ENCODE data around the gene DYRK4. TPM values are rescaled to one million over a fixed set of nuclear protein-coding genes. Genes with fewer than 3 reads are reported as not detected.
A peak's percentile ranks its signal among the peaks of the same experiment; 100 is the strongest.

The DYRK4 gene
- total RNA-seq, 1 experiment from 2014 or later = 27.1 TPM

- TF ChIP-seq CBX3 (IDR thresholded peaks at IDR 0.05; ENCODE audit: low read depth) = no peak
- TF ChIP-seq CTCF (IDR thresholded peaks at IDR 0.05 in 2 of 3, conservative IDR thresholded peaks at IDR 0.05 in 1 of 3; ENCODE audit: borderline replicate concordance in 1 of 3, insufficient read depth in 1 of 3, low read depth in 2 of 3, low read length in 2 of 3) = no peak
- TF ChIP-seq SIN3A (IDR thresholded peaks at IDR 0.05; ENCODE audit: low read depth) = no peak
- no peak for TF ChIP-seq ZBTB33 (IDR thresholded peaks at IDR 0.05; ENCODE audit: extremely low read depth, insufficient replicate concordance, low read length)
- TF ChIP-seq EZH2 (IDR thresholded peaks at IDR 0.05) = no peak
Measured at GRCh38 chr12:4648104-4648500, 86.1 kb downstream of the DYRK4 start (continued).

GRCh38 chr12:4648501-4649357 lies 86.7 kb downstream of the DYRK4 start, which contains the start of the genes AKAP3 and NDUFA9:
TSS of gene AKAP3 (minus strand) at chr12:4649051. CDS start at chr12:4638196, 10,855 bp downstream.
TSS of gene NDUFA9 (plus strand) at chr12:4649114. CDS start at chr12:4649127, 13 bp downstream.
- peaks cover 47% of the 10 kb centered on the region for H3K79me2 ChIP-seq (ENCODE audit: insufficient read depth, low read length)
- peak within 1 kb of the TSS; percentile 82 for H2AFZ ChIP-seq (ENCODE audit: low read depth, low read length, poor library complexity, severe bottlenecking)
- H3K4me3 ChIP-seq (replicated peaks in 1 of 2; ENCODE audit: low read depth in 1 of 2, low read length in 2 of 2) = peak within 1 kb of the TSS; percentile 94 to 97
- H4K20me1 ChIP-seq (ENCODE audit: insufficient read depth) = no peaks in the 10 kb centered on the region; the same call in 1 of the 2 replicates
- ATAC-seq = peak; percentile 95
- no peaks in the 10 kb centered on the region for H3K9me2 ChIP-seq (ENCODE audit: insufficient read depth)
- intact Hi-C loops (cut with micrococcal nuclease) = loop anchor here (2.0 kb wide), 1 partner anchor 44 kb away; no protein-coding TSS in a partner anchor
- ChIA-PET RAD21 (ENCODE audit: low non-redundant PET in 1 of 2, low total read pairs in 2 of 2, uncharacterized antibody in 2 of 2, unreplicated experiment in 2 of 2) (no interaction called here), CTCF (interaction anchor here (0.9 to 1.4 kb wide), 2 partner anchors 109 to 209 kb away, joined by 3 to 5 read pairs; no protein-coding TSS in a partner anchor), POLR2A (interaction anchor here (0.7 kb wide), 1 partner anchor 10 kb away, joined by 3 read pairs; no protein-coding TSS in a partner anchor)
- peak; percentile 66 for DNase-seq (ENCODE audit: low read depth, low spot score)
- no peaks in the 10 kb centered on the region for H3K27me3 ChIP-seq (ENCODE audit: insufficient read depth, low read length)
- H3K9me3 ChIP-seq (ENCODE audit: control insufficient read depth in 1 of 2, insufficient read depth in 1 of 2, low read depth in 1 of 2, low read length in 2 of 2) = no peaks in the 10 kb centered on the region
- H3K36me3 ChIP-seq (ENCODE audit: control insufficient read depth in 1 of 2, insufficient read depth in 2 of 2, low read length in 2 of 2) = no peaks in the 10 kb centered on the region
- peak within 1 kb of the TSS; percentile 72 for H3K9ac ChIP-seq (ENCODE audit: low read length)
- peaks cover 10 to 19% of the 10 kb centered on the region in 2 experiments for H3K4me1 ChIP-seq (ENCODE audit: control insufficient read depth in 1 of 2, insufficient read depth in 2 of 2, low read length in 2 of 2)
- TSS peak; percentile 91 for BruUV-seq (replicated peaks)
- peak within 1 kb of the TSS; percentile 78 for H3K4me2 ChIP-seq (ENCODE audit: low read length)
- peak within 1 kb of the TSS; percentile 77 for H3K27ac ChIP-seq (ENCODE audit: low read depth, low read length)
- no peak for TF ChIP-seq ZFX (IDR thresholded peaks at IDR 0.05)
- peak; percentile 66 for TF ChIP-seq SP1 (IDR thresholded peaks at IDR 0.05; ENCODE audit: low read depth)
- TF ChIP-seq EGR1 (IDR thresholded peaks at IDR 0.05; ENCODE audit: low read depth) = 0 out of 2 replicates have a peak, but pooled peaks have one; percentile 26
- no peak for TF ChIP-seq TCF7L2 (IDR thresholded peaks at IDR 0.05; ENCODE audit: borderline replicate concordance, extremely low read depth, insufficient read depth, insufficient read length)
- TF ChIP-seq, protein P1, sequence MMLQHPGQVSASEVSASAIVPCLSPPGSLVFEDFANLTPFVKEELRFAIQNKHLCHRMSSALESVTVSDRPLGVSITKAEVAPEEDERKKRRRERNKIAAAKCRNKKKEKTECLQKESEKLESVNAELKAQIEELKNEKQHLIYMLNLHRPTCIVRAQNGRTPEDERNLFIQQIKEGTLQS (IDR thresholded peaks at IDR 0.05) = no peak
- TF ChIP-seq JUND (IDR thresholded peaks at IDR 0.05) = no peak
- no peak for TF ChIP-seq CTCF (IDR thresholded peaks at IDR 0.05 in 2 of 3, conservative IDR thresholded peaks at IDR 0.05 in 1 of 3; ENCODE audit: borderline replicate concordance in 1 of 3, insufficient read depth in 1 of 3, low read depth in 2 of 3, low read length in 2 of 3)

All from HCT116 (cell line).